Measurements from ENCODE around the gene EIPR1. TPM values are rescaled to one million over a fixed set of nuclear protein-coding genes. Genes with fewer than 3 reads are reported as not detected.

EIPR1 gene
- total and polyA plus RNA-seq, 10 of the 15 experiments (the other 5 are each of a cell fraction or from before 2014, with no cell fraction given), result 23.6 to 61.2 (median 42.2) TPM

- TF ChIP-seq E2F8 (IDR thresholded peaks at IDR 0.05; ENCODE audit: low read depth, partially characterized antibody) (no peak), LARP7 (IDR thresholded peaks at IDR 0.05) (no peak), CHD2 (IDR thresholded peaks at IDR 0.05; ENCODE audit: borderline replicate concordance, low read depth, low read length) (no peak), YY1 (IDR thresholded peaks at IDR 0.05; ENCODE audit: low read depth, low read length) (no peak), EP300 (IDR thresholded peaks at IDR 0.05; ENCODE audit: borderline replicate concordance in 1 of 2, control insufficient read depth in 1 of 2, low read depth in 2 of 2, low read length in 2 of 2) (no peak), RELA (IDR thresholded peaks at IDR 0.05; ENCODE audit: borderline replicate concordance, partially characterized antibody) (no peak), ZNF217 (IDR thresholded peaks at IDR 0.05) (no peak), BHLHE40 (IDR thresholded peaks at IDR 0.05; ENCODE audit: borderline replicate concordance in 1 of 2, low read depth in 2 of 2, low read length in 1 of 2) (no peak), STAT1 (conservative IDR thresholded peaks at IDR 0.05) (no peak), MEF2A (IDR thresholded peaks at IDR 0.05; ENCODE audit: insufficient read depth, low read depth, low read length) (no peak), ETV6 (conservative IDR thresholded peaks at IDR 0.05 in 1 of 2, IDR thresholded peaks at IDR 0.05 in 1 of 2; ENCODE audit: borderline replicate concordance in 1 of 2, low read depth in 1 of 2) (no peak), NFYB (IDR thresholded peaks at IDR 0.05; ENCODE audit: insufficient read depth, low read depth, low read length) (no peak)
- TF ChIP-seq, protein P1, sequence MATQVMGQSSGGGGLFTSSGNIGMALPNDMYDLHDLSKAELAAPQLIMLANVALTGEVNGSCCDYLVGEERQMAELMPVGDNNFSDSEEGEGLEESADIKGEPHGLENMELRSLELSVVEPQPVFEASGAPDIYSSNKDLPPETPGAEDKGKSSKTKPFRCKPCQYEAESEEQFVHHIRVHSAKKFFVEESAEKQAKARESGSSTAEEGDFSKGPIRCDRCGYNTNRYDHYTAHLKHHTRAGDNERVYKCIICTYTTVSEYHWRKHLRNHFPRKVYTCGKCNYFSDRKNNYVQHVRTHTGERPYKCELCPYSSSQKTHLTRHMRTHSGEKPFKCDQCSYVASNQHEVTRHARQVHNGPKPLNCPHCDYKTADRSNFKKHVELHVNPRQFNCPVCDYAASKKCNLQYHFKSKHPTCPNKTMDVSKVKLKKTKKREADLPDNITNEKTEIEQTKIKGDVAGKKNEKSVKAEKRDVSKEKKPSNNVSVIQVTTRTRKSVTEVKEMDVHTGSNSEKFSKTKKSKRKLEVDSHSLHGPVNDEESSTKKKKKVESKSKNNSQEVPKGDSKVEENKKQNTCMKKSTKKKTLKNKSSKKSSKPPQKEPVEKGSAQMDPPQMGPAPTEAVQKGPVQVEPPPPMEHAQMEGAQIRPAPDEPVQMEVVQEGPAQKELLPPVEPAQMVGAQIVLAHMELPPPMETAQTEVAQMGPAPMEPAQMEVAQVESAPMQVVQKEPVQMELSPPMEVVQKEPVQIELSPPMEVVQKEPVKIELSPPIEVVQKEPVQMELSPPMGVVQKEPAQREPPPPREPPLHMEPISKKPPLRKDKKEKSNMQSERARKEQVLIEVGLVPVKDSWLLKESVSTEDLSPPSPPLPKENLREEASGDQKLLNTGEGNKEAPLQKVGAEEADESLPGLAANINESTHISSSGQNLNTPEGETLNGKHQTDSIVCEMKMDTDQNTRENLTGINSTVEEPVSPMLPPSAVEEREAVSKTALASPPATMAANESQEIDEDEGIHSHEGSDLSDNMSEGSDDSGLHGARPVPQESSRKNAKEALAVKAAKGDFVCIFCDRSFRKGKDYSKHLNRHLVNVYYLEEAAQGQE (IDR thresholded peaks at IDR 0.05; ENCODE audit: low read depth, low read length), result no peak
Measured at GRCh38 chr2:3193443-3194330, 183.9 kb downstream of the EIPR1 start (continued).
